ENCODE results near the gene NOXO1. TPM values are rescaled to one million over a fixed set of nuclear protein-coding genes. Genes with fewer than 3 reads are reported as not detected.
A peak's percentile ranks its signal among the peaks of the same experiment; 100 is the strongest.

NOXO1 gene
- total RNA-seq, 4 donors from 2014 or later = not detected

DNA sequence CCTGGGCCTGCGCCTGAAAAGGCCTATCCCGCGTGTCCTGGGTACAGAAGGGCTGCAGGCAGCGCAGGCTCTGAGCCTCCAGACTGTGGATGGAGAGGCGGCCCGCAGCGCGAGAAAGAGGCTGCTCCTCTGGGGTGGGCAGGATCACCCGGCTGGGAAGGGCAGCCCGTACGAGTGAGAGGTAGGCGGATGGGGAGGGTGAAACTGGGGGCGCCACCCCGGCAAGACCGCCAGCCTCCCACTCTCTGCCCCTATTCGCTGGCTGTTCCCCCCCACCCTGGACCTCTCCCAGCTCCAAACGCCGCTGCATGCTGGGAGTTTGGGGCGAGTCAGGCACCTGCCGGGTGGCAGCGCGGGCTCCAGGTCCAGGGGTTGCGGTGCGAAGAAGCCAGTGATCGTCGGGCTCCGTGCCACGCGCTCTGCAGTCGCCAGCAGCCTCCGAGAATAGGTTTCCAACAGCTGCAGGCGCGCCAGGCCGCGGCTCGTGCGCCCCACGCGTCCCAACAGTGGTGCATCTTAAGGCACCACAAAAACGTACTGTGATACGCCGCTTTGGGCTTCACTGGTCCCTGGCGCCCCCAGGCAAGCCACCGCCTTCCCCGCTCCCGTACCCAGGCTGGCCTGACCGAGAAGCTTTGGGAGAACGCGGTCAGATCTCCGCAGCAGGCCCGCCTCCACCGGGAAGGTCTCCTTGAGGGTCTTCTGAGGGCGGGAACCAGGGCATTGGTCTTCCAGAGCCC, 1.1 kb downstream of the NOXO1 start:
- Histone ChIP-seq H3K27ac (no peak overlapping the region), H3K4me3 (replicated peaks in 1 of 3) (no peak overlapping the region), H3K27me3 (peaks cover 13% of the 10 kb centered on the region), H3K9me3 (no peaks in the 10 kb centered on the region), H3K4me1 (peaks cover 5 to 22% of the 10 kb centered on the region in 2 donors), H3K36me3 (peaks cover 35 to 38% of the 10 kb centered on the region in 2 donors)
- DNase-seq = no peak
- intact Hi-C loops (cut with DNase I) = no loop called here
- TF ChIP-seq CTCF (IDR thresholded peaks at IDR 0.05) = no peak
- TF ChIP-seq POLR2A (IDR thresholded peaks at IDR 0.05) = no peak
- 2 to 8% methylated on average over 10 to 13 of the region's 53 CpGs for WGBS, 2 donors

DNA sequence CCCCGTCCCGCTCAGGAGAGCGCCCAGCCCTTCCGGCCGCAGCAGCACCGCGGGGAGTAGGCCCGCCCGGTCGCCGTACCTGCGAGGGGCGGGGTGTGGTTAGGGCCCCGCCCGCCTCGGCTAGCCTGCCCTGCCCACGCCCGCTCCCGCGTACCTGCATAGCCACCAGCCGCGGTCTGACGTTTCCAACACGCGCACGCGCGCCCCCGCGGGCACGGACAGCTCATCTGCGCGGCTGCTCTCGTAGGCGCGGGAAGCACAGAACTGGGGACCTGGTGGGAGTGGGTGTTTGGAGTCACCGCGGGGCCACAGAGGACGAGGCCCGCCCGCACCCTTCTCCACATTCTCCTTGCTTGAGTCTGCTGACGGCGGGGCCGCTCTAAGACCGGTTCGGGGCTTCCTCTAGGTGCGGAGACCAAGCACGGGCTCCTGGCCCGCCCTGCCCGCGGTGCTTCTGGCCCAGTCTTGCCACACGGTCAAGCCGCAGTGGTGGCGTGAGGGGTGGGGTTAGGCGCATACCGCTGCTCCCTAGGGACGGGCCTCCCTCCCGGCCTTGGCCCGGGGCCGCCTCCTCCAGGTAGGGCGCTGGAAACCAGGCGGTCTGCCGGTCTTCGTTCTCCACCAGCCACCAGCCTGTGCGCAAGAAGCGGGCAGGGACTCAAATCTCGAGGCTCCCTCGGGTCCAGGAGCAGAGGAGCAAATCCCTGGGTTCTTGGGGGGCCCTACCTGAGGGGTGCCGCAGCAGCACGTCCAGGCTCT, 1.8 kb downstream of the NOXO1 start:
- TF ChIP-seq CTCF (IDR thresholded peaks at IDR 0.05) (no peak), POLR2A (IDR thresholded peaks at IDR 0.05) (peak in 1 of 2 donors; percentile 12)
- Histone ChIP-seq H3K36me3 (peaks cover 42 to 45% of the 10 kb centered on the region in 2 donors), H3K4me3 (replicated peaks in 1 of 3) (no peak overlapping the region), H3K4me1 (peaks cover 5 to 15% of the 10 kb centered on the region in 2 donors), H3K27ac (no peak overlapping the region), H3K9me3 (no peaks in the 10 kb centered on the region), H3K27me3 (peaks cover 13% of the 10 kb centered on the region)
- WGBS, 2 donors = 28 to 38% methylated on average over 11 to 43 of the region's 70 CpGs
- intact Hi-C loops (cut with DNase I) = no loop called here
- peak; percentile 30 to 54 for DNase-seq

DNA sequence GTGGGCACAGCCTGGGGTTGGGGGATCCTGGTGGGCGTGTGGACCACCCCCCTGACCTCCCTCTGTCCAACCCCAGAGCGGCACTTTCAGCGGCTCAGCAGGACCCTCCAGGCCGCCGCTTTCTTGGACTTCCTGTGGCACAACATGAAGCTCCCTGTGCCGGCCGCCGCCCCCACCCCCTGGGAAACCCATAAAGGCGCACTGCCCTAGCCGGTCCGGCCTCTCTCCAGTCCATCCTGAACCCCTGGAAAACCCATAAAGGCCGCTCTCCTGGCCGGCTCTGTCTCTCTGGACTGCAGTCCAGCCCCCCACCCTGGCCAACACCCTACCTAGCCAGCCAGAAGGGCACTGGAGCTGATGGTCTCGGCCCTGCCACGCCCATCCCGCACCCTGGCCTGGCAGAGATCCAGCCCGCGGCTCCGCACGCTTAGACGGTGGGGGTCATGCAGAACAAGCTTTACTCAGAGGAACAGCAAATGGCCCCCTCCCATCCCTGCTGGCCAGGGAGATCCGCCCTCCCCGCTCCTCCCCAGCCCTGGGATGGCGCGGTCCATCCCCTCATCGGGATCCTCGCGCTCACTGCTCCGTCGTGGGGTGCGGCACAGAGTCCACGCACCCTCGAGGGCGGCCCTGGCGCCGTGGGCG, 2.7 kb downstream of the NOXO1 start:
- Histone ChIP-seq H3K9me3 (no peaks in the 10 kb centered on the region), H3K36me3 (peaks cover 43 to 50% of the 10 kb centered on the region in 2 donors), H3K27me3 (peaks cover 13% of the 10 kb centered on the region), H3K4me1 (peaks cover 5 to 13% of the 10 kb centered on the region in 2 donors), H3K4me3 (replicated peaks in 1 of 3) (no peak overlapping the region), H3K27ac (no peak overlapping the region)
- intact Hi-C loops (cut with DNase I) = no loop called here
- WGBS, 2 donors = 76 to 97% methylated on average over 5 to 13 of the region's 37 CpGs
- no peak for DNase-seq
- TF ChIP-seq CTCF (IDR thresholded peaks at IDR 0.05) (no peak), POLR2A (IDR thresholded peaks at IDR 0.05) (no peak)

DNA sequence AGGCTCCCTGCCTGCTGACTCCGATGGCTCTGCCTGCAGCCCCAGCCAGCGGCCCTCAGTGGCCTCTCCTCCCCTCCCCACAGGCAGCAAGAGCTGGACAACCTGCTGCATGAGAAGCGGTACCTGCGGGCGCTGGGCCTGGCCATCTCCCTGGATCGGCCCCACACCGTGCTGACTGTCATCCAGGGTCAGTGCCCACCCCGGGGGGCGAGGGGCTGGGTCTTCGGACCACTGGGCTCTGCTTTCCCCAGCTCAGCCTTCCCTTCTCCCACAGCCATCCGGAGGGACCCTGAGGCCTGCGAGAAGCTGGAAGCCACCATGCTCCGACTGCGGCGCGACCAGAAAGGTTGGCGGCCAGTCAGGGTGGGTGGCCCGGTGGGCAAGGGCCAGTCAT, 3.4 kb downstream of the NOXO1 start:
- TF ChIP-seq CTCF (IDR thresholded peaks at IDR 0.05) (no peak), POLR2A (IDR thresholded peaks at IDR 0.05) (no peak)
- intact Hi-C loops (cut with DNase I) = no loop called here
- no peak overlapping the region for H3K27ac ChIP-seq
- peaks cover 43 to 50% of the 10 kb centered on the region in 2 donors for H3K36me3 ChIP-seq
- DNase-seq = no peak
- H3K27me3 ChIP-seq = peaks cover 13% of the 10 kb centered on the region
- 93 to 95% methylated on average over 10 to 13 of the region's 18 CpGs for WGBS, 2 donors
- no peaks in the 10 kb centered on the region for H3K9me3 ChIP-seq
- peaks cover 1 to 13% of the 10 kb centered on the region in 2 donors for H3K4me1 ChIP-seq
- H3K4me3 ChIP-seq (replicated peaks in 1 of 3) = no peak overlapping the region

All from thyroid gland (tissue), 4 donors.